Measurements from ENCODE around the gene PHACTR2.

The PHACTR2 gene

GRCh38 chr6:143749891-143750290 is 72.1 kb downstream of the PHACTR2 start:
- TF ChIP-seq RAD21 (IDR thresholded peaks at IDR 0.05; ENCODE audit: low read depth) (no peak), CREB1 (IDR thresholded peaks at IDR 0.05; ENCODE audit: low read depth) (no peak), TEAD4 (IDR thresholded peaks at IDR 0.05) (no peak), TCF12 (IDR thresholded peaks at IDR 0.05; ENCODE audit: low read depth) (no peak), CEBPB (IDR thresholded peaks at IDR 0.05) (no peak), EGR1 (IDR thresholded peaks at IDR 0.05) (no peak), TAF1 (IDR thresholded peaks at IDR 0.05; ENCODE audit: low read depth) (no peak), NFIC (IDR thresholded peaks at IDR 0.05) (no peak), MAX (IDR thresholded peaks at IDR 0.05) (no peak), YY1 (IDR thresholded peaks at IDR 0.05; ENCODE audit: low read depth) (no peak), ZBTB7A (IDR thresholded peaks at IDR 0.05; ENCODE audit: low read depth) (no peak), EP300 (IDR thresholded peaks at IDR 0.05; ENCODE audit: borderline replicate concordance) (no peak), FOXM1 (IDR thresholded peaks at IDR 0.05; ENCODE audit: borderline replicate concordance, low read depth) (no peak), USF1 (IDR thresholded peaks at IDR 0.05) (no peak)
- TF ChIP-seq, protein P1, sequence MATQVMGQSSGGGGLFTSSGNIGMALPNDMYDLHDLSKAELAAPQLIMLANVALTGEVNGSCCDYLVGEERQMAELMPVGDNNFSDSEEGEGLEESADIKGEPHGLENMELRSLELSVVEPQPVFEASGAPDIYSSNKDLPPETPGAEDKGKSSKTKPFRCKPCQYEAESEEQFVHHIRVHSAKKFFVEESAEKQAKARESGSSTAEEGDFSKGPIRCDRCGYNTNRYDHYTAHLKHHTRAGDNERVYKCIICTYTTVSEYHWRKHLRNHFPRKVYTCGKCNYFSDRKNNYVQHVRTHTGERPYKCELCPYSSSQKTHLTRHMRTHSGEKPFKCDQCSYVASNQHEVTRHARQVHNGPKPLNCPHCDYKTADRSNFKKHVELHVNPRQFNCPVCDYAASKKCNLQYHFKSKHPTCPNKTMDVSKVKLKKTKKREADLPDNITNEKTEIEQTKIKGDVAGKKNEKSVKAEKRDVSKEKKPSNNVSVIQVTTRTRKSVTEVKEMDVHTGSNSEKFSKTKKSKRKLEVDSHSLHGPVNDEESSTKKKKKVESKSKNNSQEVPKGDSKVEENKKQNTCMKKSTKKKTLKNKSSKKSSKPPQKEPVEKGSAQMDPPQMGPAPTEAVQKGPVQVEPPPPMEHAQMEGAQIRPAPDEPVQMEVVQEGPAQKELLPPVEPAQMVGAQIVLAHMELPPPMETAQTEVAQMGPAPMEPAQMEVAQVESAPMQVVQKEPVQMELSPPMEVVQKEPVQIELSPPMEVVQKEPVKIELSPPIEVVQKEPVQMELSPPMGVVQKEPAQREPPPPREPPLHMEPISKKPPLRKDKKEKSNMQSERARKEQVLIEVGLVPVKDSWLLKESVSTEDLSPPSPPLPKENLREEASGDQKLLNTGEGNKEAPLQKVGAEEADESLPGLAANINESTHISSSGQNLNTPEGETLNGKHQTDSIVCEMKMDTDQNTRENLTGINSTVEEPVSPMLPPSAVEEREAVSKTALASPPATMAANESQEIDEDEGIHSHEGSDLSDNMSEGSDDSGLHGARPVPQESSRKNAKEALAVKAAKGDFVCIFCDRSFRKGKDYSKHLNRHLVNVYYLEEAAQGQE (IDR thresholded peaks at IDR 0.05; ENCODE audit: low read depth): no peak

DNA sequence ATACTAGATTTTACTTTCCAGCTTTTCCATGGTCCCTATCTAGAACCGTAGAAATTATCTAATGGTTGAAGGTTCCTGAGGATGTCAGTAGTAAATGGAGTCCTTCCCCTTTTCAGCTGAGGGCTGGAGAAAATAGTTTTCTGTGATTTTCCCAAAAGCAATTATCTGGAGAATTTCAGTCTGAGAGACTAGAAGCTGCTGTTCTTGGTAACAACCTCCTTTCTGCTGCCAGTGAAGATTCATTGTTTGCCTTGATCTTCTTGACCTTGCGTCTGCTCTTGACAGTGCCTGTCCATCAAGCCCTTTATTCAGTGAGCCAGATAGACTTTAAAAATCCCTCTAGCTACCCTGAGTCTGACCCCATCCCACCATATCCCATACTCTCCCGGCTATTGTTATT is 73.1 kb downstream of the PHACTR2 start:
- TF ChIP-seq FOXM1 (IDR thresholded peaks at IDR 0.05; ENCODE audit: borderline replicate concordance, low read depth) (no peak), TEAD4 (IDR thresholded peaks at IDR 0.05) (no peak), ZBTB7A (IDR thresholded peaks at IDR 0.05; ENCODE audit: low read depth) (no peak)
- TF ChIP-seq, protein P1 (IDR thresholded peaks at IDR 0.05; ENCODE audit: low read depth): no peak

DNA sequence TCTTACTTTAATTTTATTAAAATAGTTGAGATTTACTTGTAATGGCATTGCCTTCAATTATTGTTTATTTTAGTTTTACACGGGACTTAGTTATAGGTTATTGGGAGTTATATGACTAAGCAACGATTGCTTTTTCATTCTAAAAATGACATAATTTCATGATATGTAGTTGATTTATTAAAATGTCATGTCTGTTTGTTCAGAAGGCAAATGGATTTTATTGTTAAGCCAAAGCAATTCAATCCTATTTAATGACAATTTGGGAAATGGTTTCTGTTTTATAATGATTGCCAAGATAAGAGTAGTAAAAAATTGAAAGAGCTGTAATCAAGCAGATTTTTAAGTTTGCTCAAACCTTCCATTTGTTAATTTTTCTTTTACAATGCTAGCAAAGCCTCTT is 74.7 kb downstream of the PHACTR2 start:
- no peak for TF ChIP-seq FOXM1 (IDR thresholded peaks at IDR 0.05; ENCODE audit: borderline replicate concordance, low read depth)
- TF ChIP-seq USF1 (IDR thresholded peaks at IDR 0.05): no peak
- TF ChIP-seq ZBTB7A (IDR thresholded peaks at IDR 0.05; ENCODE audit: low read depth): no peak

GRCh38 chr6:143753678-143754077 is 75.9 kb downstream of the PHACTR2 start:
- TF ChIP-seq TCF12 (IDR thresholded peaks at IDR 0.05; ENCODE audit: low read depth) (no peak), TEAD4 (IDR thresholded peaks at IDR 0.05) (no peak), FOXM1 (IDR thresholded peaks at IDR 0.05; ENCODE audit: borderline replicate concordance, low read depth) (no peak), EGR1 (IDR thresholded peaks at IDR 0.05) (no peak), CREB1 (IDR thresholded peaks at IDR 0.05; ENCODE audit: low read depth) (no peak), USF1 (IDR thresholded peaks at IDR 0.05) (no peak), RAD21 (IDR thresholded peaks at IDR 0.05; ENCODE audit: low read depth) (no peak), YY1 (IDR thresholded peaks at IDR 0.05; ENCODE audit: low read depth) (no peak), TAF1 (IDR thresholded peaks at IDR 0.05; ENCODE audit: low read depth) (no peak), ZBTB7A (IDR thresholded peaks at IDR 0.05; ENCODE audit: low read depth) (no peak)
- TF ChIP-seq, protein P1 (IDR thresholded peaks at IDR 0.05; ENCODE audit: low read depth): no peak

DNA sequence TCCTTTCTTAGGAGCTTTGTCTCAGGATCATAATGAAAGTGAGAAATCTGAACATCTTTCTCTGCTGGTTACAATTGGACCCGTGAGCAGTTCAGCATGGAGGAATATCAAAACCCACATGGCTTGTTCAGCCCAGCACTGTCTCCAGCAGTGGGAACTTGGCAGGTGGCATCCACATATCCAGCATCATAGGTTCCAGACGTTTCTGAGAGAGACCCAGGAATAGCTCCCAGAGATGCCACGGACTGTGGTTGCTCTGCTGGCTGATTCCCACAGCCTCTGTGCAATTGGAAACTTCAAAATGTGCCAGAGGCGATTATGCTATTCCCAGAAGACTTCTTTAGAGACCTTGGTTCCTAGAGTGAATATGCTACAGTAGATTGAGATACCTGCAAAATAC is 76.4 kb downstream of the PHACTR2 start:
- no peak for TF ChIP-seq EGR1 (IDR thresholded peaks at IDR 0.05)
- no peak for TF ChIP-seq MAX (IDR thresholded peaks at IDR 0.05)
- no peak for TF ChIP-seq TEAD4 (IDR thresholded peaks at IDR 0.05)
- TF ChIP-seq, protein P1 (IDR thresholded peaks at IDR 0.05; ENCODE audit: low read depth): no peak
- TF ChIP-seq ZBTB7A (IDR thresholded peaks at IDR 0.05; ENCODE audit: low read depth): no peak
- TF ChIP-seq NFIC (IDR thresholded peaks at IDR 0.05): no peak
- no peak for TF ChIP-seq YY1 (IDR thresholded peaks at IDR 0.05; ENCODE audit: low read depth)
- TF ChIP-seq TAF1 (IDR thresholded peaks at IDR 0.05; ENCODE audit: low read depth): no peak
- TF ChIP-seq TCF12 (IDR thresholded peaks at IDR 0.05; ENCODE audit: low read depth): no peak
- no peak for TF ChIP-seq FOXM1 (IDR thresholded peaks at IDR 0.05; ENCODE audit: borderline replicate concordance, low read depth)
- TF ChIP-seq CREB1 (IDR thresholded peaks at IDR 0.05; ENCODE audit: low read depth): no peak
- TF ChIP-seq USF1 (IDR thresholded peaks at IDR 0.05): no peak
- no peak for TF ChIP-seq CEBPB (IDR thresholded peaks at IDR 0.05)

Data from Ishikawa (cell line).